GM18505 (cell line): ENCODE measurements around the gene NXPH3.
"Not testable (repeated sequence)": the region's sequence is repeated elsewhere in the genome, so short reads cannot be mapped to it uniquely, and the experiment has no call there.

Source experiments
- ATAC-seq: cut with Tn5 transposase; IDR thresholded peaks from one replicate; pipeline ENCODE4 v1.9.1; 2021; ENCODE audit not compliant: unreplicated experiment
- POLR2A ChIP-seq: IDR thresholded peaks from 4 replicates; pipeline ENCODE4 v1.6.1; 2011; ENCODE audit warnings: borderline replicate concordance; ENCODE audit not compliant: insufficient read depth, insufficient read length; ENCODE audit errors: extremely low read depth

Gene NXPH3

GRCh38 chr17:49565948-49566491, 9.7 kb upstream of the NXPH3 start:
- TF ChIP-seq POLR2A, result no peak
- ATAC-seq, result no peak

DNA sequence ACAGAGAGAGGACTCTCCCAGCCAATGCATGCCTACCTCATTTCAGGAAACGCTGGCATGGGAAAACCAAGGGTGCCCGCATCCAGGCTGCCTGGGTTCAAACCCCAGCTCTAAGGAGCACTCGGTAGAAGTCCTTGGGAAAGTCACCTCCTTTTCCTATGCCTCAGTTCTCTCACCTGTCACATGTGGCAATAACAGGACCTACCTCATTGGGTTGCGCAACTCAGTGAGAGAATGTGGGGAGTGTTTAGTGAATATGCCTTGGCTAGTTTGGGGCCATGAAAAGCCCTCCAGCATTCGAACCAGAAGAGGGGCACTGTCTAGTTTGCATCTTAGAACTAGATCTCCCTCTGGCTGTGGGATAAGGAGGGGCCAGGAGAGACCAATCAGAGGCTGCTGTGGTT, 9.0 kb upstream of the NXPH3 start:
- ATAC-seq, result no peak

DNA sequence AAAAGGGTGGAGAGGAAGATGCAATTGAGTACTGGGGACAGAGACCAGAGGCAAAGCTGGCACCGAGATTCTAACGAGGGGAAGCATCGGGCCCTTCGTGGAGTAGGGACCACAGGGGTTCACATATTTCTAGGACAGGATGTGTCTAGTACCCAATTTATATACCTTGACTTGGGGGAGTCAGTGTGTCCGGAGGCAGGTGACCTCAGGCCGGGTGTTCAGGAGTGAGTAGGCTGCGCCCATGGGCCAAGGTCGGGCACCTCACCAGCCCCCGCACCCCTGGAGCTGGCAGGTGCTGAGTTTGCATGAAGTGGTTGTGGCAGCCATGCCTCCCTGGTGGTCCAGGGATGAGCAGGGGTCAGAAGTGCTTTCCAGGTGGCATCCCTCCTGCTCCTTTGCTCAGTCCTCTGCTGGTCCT, 8.6 kb upstream of the NXPH3 start:
- no peak for TF ChIP-seq POLR2A
- no peak for ATAC-seq

More for the DNA sequence above, 9.0 kb upstream of the NXPH3 start:
- TF ChIP-seq POLR2A, result no peak

DNA sequence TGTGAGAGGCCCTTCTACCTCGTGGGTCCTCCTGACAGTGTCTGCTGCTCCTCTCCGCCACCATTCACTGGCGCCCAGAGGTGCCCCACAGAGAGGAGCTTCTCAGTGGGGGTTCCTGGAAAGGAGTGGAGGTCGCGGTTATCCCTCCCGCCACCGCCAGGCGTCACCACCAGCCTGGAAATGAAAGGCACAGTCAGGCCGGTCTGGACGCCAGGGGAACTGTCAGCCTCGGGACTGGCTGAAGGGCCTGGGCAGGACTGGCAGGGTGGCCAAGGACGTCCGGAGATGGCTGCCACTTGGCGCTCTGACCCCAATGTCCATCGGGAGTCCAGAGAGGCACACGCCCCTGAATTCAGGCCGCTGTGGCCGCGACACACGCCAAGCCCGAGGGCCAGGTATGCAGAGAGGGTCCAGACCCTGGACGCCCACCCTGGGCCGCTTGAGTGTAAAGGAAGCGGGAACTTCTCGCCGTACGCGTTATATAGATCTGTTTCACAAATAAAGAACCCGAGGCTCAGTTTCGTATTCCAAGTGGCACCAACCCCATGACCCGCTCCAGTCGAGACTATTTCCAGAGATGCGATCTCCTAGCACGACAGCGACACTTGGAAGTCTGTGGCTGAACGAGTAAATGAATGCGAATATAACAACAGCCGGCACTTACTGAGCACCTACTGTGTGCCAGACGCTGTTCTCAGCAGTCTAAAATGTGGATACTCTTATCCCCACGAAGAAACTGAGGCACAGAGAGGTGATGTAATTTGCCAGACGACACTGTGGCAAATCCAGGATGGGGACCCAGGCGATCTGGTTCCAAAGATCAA, 7.6 kb upstream of the NXPH3 start:
- ATAC-seq, result peak; percentile 37
- no peak for TF ChIP-seq POLR2A

- ATAC-seq, result not testable (repeated sequence)
These were observed 7.0 kb upstream of the NXPH3 start for GRCh38 chr17:49568695-49569047.

DNA sequence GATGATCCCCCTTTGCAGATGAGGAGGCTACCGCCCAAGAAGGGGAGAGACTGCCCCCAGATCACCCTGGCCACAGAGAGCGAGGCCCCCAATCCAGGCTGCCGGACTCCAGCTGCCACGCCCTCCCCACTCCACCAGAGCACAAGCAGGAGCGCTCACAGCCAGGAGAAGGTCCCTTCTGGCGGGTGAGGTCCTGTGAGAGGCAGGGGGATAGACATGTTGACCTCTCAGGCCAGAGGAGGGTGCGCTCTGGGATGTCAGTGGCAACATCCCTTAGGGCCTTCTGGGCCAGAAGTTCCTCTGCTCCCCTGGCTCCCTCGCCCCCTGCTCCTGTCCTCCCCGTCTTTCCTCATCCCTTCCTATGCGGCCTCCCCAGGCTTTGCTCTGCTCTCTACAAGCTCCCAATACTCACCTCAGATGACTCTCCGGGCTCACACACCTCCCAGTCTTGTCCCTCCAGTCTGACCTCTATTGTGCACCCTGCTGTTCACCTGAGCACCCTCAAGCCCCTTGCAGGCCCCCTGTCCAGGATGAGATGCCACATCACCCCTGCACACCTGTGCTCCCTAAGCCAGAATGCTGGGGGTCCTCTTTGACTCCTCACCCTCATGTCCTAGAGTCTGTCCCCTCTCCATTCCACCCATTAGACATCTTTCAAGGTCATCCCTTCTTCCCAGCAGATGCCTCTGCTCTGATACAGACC, 5.0 kb upstream of the NXPH3 start:
- ATAC-seq, result no peak
- no peak for TF ChIP-seq POLR2A

GRCh38 chr17:49571283-49571682, 4.4 kb upstream of the NXPH3 start:
- TF ChIP-seq POLR2A, result no peak
- no peak for ATAC-seq

GRCh38 chr17:49571764-49572163, 3.9 kb upstream of the NXPH3 start:
- no peak for ATAC-seq
- no peak for TF ChIP-seq POLR2A

DNA sequence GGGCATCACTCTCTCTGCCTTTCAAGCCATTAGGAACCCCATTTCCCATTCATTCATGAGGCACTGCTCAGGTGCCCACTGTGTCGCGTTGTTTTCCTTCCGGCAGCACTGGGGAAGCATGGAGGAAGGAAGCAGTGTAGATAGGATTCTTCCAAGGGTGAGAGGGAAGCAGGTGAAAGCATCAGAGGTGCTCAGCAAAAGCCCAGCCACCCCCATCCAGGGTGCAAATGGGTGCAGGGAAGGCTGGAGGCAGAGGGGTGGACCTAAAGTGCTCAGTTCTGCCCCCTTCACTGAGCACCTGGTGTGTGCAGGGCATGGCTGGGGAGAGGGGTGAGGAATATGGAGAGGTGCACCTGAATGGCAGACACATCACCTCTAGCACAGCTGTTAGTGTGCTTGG, 3.4 kb upstream of the NXPH3 start:
- no peak for ATAC-seq
- no peak for TF ChIP-seq POLR2A

- no peak for TF ChIP-seq POLR2A
- no peak for ATAC-seq
These were observed 2.8 kb upstream of the NXPH3 start for GRCh38 chr17:49572806-49573420.

DNA sequence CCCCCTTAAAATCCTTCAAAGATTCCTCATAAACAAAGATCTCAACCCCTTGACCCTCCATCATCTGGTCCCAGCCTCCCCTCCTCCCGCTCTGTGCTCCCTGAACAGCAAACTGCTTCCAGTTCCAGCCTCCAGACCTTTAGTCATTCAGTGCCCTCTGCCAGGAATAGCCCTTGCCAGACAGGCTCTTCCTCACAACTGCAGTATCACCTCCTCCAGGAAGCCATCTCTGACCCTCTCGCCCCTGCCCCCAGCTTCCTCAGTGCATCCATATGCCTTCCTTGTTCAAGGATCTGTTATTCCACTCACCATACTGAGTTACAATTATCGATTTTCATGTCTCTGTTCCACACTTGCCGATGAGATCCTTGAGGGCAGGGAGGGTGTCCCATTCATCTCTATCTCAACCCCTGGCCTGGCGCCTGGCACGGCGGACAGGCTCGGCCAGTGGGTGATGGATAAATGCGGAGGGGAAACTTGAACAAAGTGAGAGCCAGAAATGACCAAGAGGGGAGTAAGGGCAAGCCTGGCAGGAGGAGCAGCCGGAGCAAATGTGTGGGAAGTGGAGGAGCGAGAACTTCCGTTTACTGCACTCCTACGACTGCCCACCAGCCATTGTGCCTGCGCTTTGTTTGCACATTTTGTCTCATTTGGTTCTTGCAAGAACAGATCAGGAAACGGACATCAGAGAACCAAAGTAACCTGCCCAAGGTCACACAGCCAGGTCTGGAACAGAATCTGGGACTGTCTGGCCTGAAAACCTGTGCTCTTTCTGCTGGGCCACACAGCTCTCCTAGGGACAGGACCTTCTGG, 2.0 kb upstream of the NXPH3 start:
- no peak for ATAC-seq

GRCh38 chr17:49574323-49574781, 1.3 kb upstream of the NXPH3 start:
- ATAC-seq, result no peak
- no peak for TF ChIP-seq POLR2A

More for the DNA sequence above, 2.0 kb upstream of the NXPH3 start:
- no peak for TF ChIP-seq POLR2A
